ENCODE measurements around the gene FSD1L.

FSD1L gene

GRCh38 chr9:105501414-105501813 lies 53.6 kb downstream of the FSD1L start:
- DNase-seq (ENCODE audit: low read depth) = no peak
- TF ChIP-seq, protein P1, sequence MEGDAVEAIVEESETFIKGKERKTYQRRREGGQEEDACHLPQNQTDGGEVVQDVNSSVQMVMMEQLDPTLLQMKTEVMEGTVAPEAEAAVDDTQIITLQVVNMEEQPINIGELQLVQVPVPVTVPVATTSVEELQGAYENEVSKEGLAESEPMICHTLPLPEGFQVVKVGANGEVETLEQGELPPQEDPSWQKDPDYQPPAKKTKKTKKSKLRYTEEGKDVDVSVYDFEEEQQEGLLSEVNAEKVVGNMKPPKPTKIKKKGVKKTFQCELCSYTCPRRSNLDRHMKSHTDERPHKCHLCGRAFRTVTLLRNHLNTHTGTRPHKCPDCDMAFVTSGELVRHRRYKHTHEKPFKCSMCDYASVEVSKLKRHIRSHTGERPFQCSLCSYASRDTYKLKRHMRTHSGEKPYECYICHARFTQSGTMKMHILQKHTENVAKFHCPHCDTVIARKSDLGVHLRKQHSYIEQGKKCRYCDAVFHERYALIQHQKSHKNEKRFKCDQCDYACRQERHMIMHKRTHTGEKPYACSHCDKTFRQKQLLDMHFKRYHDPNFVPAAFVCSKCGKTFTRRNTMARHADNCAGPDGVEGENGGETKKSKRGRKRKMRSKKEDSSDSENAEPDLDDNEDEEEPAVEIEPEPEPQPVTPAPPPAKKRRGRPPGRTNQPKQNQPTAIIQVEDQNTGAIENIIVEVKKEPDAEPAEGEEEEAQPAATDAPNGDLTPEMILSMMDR (conservative IDR thresholded peaks at IDR 0.05; ENCODE audit: low read depth, low read length) = no peak
- H3K4me3 ChIP-seq (ENCODE audit: low read length) = no peak overlapping the region

- H3K4me3 ChIP-seq (ENCODE audit: low read length) = no peak overlapping the region
- TF ChIP-seq, protein P1 (conservative IDR thresholded peaks at IDR 0.05; ENCODE audit: low read depth, low read length) = no peak
Observed at GRCh38 chr9:105502276-105502675, 54.4 kb downstream of the FSD1L start.

DNA sequence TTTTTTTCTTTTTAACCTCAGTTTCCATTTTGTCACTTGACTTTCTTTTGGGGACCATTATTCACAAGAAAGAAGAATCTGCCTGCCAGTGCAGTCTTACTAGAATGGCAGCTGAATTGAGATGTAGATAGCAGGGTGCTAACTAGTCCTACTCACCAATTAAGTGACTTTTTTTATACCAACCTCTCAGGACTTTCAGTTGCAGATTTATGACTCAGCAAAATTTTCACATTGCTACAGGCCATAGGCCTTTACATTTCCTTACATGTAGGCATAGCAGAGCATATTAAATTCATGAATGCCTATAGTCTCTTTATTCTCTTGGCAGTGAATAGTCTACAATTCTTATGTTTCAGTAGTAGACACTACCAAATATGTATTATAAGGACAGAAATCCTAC lies 56.0 kb downstream of the FSD1L start:
- DNase-seq (ENCODE audit: low read depth) = no peak
- H3K4me3 ChIP-seq (ENCODE audit: low read length) = no peak overlapping the region
- TF ChIP-seq, protein P1 (conservative IDR thresholded peaks at IDR 0.05; ENCODE audit: low read depth, low read length) = no peak

More at GRCh38 chr9:105502276-105502675, 54.4 kb downstream of the FSD1L start:
- DNase-seq (ENCODE audit: low read depth) = no peak

- H3K4me3 ChIP-seq (ENCODE audit: low read length) = no peak overlapping the region
- TF ChIP-seq, protein P1 (conservative IDR thresholded peaks at IDR 0.05; ENCODE audit: low read depth, low read length) = no peak
- no peak for DNase-seq (ENCODE audit: low read depth)
Observed at GRCh38 chr9:105507096-105507790, 59.4 kb downstream of the FSD1L start.

DNA sequence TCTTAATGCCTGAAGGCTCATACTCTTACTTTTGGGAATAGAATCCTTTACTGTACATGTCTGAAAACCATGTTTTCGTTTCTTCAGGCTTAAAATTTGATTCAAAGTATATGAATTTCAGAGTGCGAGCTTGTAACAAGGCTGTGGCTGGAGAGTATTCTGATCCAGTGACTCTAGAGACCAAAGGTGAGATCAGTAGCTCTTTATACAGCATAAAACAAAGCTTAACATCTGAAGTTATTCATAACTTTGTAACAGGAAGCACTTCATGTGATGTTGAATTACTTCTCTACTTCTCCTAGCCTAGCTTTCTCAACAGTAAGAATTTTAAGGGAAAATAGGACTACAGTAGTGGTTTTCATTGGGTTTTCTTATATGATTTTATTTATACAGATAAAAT lies 60.7 kb downstream of the FSD1L start:
- no peak overlapping the region for H3K4me3 ChIP-seq (ENCODE audit: low read length)
- no peak for DNase-seq (ENCODE audit: low read depth)
- TF ChIP-seq, protein P1 (conservative IDR thresholded peaks at IDR 0.05; ENCODE audit: low read depth, low read length) = no peak

DNA sequence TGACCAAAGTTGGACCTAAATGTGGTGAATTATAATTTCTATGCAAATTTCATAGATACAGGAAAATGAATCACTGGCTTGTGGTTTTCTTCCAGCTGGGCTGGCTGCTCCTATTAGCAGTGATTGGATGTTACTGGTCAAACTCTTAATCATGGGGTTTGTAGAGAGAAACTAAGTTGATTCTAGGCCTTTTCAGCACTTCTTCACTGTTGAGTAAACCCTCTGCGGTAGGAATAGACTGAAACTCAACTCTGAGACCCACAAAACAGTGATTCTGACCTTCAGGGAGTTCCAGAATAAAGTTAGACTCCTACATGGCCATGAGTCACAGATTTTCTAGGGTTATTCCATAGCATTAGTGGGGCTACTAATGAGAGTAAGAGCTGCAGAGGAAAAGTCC lies 62.2 kb downstream of the FSD1L start:
- H3K4me3 ChIP-seq (ENCODE audit: low read length) = no peak overlapping the region
- TF ChIP-seq, protein P1 (conservative IDR thresholded peaks at IDR 0.05; ENCODE audit: low read depth, low read length) = no peak
- peak; percentile 14 for DNase-seq (ENCODE audit: low read depth)

DNA sequence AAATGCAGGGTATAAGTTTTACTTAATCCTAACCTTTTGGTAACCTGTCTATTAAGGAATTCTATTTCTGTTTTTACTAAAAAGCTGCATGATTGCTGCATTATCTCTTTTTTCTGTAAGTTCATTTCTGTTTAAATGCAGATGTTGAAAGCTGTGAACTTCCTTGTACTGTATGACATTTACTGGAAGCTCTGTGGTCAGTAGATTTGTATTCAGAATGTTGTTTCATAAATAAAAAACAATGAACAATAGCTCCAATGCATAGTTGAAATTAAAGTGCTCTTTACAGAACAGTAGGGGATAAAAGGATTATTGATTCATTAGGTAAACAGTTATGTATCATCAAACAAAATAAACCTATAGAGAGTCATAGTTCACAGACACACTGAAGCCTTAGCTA lies 63.6 kb downstream of the FSD1L start:
- DNase-seq (ENCODE audit: low read depth) = no peak
- TF ChIP-seq, protein P1 (conservative IDR thresholded peaks at IDR 0.05; ENCODE audit: low read depth, low read length) = no peak
- H3K4me3 ChIP-seq (ENCODE audit: low read length) = no peak overlapping the region
